NCI-H2227 treated with DMSO at 0.1 percent for 48 hours (cell line): ENCODE data around the gene RHBDD1.

Experiments
- DNase-seq: peaks from one replicate; lab custom pipeline; 2025; lab: John Stamatoyannopoulos, UW

Gene RHBDD1, protein sequence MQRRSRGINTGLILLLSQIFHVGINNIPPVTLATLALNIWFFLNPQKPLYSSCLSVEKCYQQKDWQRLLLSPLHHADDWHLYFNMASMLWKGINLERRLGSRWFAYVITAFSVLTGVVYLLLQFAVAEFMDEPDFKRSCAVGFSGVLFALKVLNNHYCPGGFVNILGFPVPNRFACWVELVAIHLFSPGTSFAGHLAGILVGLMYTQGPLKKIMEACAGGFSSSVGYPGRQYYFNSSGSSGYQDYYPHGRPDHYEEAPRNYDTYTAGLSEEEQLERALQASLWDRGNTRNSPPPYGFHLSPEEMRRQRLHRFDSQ

GRCh38 chr2:226835796-226836547, at the start of gene RHBDD1:
RHBDD1 (plus strand) TSS chr2:226836054; CDS start chr2:226864694, 28,640 bp downstream.
- peak; percentile 88 for DNase-seq

DNA sequence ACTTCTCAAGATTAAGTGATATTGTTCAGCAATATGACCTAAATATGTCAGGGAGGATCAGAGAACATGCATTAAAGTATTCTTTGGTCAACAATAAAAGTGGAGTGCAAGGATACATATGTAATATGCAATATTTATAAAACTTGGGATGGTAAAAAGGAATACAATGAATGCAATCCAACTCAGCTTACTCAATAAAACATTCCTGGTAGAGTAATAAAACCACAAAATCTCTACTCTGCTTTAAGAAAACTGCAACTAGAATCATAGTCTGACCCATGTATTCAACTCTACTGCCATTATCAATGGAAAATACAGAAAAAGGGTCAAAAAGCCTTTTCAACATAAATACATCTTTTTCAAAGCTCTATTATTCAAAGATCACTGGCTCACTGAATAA, 47.8 kb upstream of the RHBDD1 start:
- no peak for DNase-seq

- DNase-seq: no peak
Measured at GRCh38 chr2:226788881-226789490, 46.9 kb upstream of the RHBDD1 start.

GRCh38 chr2:226790011-226790410, 45.8 kb upstream of the RHBDD1 start:
- no peak for DNase-seq

DNA sequence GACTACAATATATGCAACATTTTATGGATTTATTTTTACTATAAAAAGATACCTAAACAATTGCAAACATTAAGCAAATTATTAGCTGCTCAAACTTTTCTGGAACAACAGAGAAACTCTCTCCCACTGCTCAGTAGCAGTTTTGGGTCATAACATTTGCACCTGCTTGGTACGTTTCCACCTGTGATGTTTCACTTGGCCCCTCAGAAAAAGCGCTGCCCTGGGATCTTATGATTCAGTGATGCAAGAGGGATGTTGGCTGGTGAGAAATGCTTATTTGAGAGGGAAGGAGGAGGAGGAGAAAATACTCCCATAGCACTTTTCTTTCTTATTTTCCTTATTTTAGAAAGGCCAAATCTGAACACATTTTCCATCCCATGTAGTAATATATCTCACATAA, 45.4 kb upstream of the RHBDD1 start:
- no peak for DNase-seq

DNA sequence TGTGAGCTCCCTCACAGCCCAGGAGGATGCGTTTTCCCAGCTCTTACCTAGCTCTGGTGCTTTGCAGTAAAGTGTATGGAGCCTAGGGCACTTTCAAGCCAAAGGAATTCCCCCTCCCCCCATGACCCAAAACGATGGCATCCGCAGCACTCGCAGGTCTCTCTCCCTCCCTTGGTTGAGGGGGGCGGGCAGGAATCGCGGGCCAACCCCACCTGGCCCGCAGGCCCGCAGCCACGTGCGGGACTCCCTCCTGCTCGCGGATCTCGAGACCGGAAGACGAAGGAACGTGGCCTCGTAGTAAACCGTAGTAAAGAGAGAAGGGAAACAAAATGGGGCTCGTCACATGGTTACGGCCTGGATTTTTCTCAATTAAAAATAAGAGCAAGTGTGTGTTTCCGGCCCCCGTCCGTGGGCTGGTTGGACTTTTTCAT, 44.8 kb upstream of the RHBDD1 start:
- DNase-seq: peak; percentile 86

- peak; percentile 87 for DNase-seq
Measured at GRCh38 chr2:226791487-226792081, 44.3 kb upstream of the RHBDD1 start.

DNA sequence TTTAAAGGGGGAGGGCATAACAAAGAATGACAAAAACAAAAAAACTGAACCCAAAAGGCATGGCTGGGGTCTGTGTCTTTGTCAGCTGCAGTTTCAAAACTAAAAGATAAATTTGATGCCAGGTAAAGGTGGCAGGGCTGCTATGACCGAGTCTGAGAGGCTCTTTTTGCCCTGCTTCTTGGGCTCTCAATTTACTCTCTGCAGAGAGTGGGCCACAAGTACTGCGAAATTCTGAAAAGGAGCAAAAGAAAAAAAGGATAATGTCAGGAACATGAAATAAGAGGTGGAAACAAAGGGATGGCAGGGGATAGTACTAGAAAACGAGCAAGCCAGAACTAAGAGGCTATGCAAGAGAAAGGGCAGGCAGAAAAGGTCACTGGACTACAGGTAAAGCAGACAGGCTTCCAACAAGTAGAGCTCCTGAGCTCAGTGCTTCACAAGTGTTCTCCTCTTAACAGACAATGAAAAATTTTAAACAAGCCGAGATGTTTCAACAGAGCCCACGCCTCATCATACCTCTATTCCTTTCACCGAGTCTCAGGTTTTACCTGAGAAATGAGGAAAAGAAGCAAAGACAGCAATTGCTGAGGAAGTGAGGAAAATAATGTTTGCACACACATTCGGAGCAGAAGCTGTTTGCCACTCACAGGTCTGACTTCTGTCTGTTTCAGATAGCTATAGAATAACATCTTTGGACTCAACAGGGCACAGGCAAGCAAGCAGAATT, 43.5 kb upstream of the RHBDD1 start:
- peak; percentile 31 for DNase-seq

- no peak for DNase-seq
Measured at GRCh38 chr2:226793646-226794045, 42.2 kb upstream of the RHBDD1 start.

DNA sequence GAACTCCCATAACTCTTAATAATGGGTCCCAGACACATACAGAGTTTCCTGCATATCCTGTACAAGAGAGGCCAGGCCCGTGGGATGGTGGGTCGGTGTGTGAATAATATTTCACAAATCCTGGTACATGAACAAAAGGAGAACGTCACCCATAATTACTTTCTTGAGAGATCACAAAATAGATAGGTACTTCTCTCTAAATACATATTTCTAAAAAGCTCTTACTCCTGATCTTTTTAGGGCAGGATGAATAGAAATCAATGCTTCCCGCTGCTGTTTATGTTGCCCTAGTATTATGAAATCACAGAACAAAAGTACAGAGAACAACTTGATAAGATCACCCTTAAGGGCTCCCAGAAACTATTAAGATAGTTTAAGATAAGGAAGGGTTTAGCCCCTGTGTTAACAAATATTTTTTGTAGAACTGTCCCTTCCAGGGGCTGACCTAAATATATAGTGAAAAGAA, 41.6 kb upstream of the RHBDD1 start:
- peak; percentile 35 for DNase-seq

GRCh38 chr2:226794751-226795171, 41.1 kb upstream of the RHBDD1 start:
- peak; percentile 12 for DNase-seq

DNA sequence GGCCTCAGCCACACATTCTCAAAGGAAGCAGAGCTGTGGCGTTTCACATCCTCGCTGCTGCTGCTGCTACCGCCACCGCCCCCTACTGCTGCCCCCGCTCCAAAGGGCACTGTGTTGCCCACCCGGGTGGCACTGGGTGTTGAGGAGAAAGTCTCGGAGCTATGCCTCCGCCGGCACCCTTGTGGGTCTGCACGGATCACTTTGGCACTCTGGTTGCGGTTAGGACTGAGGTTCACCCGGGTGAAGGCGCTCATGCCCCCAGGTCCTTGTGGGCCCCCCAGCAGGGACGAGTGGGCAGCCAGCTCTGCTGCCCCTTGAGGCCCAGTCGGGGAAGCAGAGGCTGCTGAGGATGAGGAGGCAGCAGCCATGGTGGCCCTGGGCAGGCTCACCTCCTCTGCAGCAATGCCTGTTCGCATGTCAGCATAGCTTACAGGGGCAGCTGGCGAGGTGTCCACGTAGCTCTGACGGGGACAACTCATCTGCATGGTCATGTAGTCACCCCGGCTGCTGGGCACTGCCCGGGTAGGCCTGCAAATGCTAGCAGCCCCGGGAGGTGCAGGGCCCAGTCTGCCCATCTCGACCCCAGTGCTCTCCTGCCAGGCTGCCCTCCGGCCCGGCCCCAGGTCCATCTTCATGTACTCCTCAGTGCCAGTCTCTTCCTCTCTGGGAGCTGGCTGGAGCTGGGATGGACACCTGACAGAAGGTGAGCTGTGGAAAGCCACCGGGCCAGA, 40.4 kb upstream of the RHBDD1 start:
- DNase-seq: no peak

DNA sequence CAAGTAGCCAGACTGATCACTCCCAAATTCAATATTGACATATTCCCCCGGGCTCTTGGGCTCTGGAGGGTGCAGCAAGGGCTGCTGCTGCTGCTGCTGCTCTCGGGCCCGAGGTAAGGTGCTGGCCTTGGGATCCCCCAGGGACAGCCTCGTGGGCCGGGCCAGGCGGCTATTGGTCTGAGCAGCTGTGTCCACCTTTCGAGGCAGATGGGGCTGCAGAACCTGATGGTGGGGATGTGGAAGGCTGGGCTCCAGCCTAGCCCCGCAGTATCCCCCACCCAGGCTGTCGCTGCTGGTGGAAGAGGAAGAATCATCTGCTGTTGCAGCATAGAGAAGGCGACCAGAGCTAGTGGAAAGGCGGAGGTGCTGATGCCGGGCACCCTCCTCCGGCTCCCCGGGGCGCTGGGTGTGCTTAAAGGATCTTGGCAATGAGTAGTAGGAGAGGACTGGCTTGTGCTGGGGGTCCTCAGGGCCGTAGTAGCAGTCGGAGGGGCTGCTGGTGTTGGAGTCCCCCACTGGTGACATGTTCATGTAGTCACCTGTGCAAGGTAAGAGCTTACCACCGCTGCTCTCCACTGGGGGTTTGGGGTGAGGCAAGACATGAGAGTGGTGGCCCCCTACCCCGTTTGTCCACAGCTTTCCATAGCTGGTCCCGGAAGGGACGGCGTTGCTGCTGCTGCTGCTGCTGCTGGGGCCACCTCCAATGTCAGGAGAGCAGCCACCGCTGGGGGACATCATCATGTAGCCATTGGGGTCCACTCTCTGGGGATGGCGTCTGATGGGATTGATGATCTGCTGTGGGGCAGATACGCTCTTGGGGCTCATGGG, 39.6 kb upstream of the RHBDD1 start:
- DNase-seq: no peak

DNA sequence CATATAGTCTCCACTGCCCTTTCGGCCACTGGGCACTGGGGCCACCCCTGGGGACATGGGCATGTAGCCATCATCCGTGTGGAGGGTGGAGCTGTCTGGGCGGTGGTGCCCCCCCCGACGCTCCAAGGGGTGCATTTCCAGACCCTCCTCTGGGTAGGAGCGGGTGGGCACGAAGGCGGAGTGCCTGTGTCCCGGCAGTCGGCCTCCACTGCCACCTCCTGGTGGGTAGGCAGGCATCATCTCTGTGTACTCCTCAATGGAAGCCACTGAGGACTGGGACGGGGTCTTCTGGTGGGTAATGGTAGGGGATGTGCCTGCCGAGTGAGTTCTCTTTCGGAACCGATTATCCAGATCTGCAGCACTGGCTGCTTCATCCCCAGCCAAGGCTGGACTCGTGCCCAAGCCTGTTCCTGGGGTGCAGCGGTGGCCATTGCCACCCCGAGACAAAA, 39.0 kb upstream of the RHBDD1 start:
- no peak for DNase-seq

GRCh38 chr2:226797289-226797988, 38.4 kb upstream of the RHBDD1 start:
- no peak for DNase-seq

GRCh38 chr2:226797989-226798421, 37.8 kb upstream of the RHBDD1 start:
- DNase-seq: no peak

DNA sequence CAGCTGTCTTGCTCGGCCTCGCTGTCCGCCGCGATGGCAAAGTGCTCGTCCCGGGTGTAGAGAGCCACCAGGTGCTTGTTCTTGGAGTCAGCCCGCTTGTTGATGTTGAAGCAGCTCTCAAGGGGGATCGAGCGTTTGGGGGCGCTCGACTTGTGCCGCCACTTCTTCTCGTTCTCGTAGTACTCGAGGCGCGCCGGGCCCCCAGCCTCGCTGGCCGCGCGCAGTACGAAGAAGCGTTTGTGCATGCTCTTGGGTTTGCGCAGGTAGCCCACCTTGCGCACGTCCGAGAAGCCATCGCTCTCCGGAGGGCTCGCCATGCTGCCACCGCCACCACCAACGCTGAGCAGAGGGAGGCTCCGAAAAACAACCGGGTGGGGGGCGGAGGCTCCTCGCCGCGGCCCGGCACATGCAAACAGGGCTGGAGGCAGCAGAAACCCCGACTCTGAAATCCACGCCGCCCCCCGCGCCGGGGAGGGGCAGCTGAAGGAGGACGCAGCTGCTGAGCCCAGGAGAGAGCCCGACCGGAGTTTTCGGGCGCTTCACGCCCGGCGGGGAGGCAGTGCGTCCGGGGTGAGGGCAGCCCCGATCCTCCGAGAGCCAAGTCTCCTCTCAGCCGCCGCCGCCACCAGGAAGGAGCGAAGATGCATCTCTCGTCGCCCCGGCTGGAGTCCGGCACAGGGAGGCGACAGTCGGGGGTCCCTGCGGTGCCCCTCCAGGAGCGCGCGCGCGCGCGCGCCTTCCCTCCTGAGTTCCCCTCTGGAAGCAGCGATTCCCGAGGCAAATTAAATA, 37.2 kb upstream of the RHBDD1 start:
- peak; percentile 25 for DNase-seq

GRCh38 chr2:226799211-226799975, 36.5 kb upstream of the RHBDD1 start, which contains the start of gene IRS1:
IRS1 (minus strand) TSS chr2:226799820; CDS start chr2:226798738, 1,082 bp downstream.
- DNase-seq: peak; percentile 71
